Smooth muscle cell (in vitro differentiated cells): ENCODE measurements around the gene RYR2. TPM values are rescaled to one million over a fixed set of nuclear protein-coding genes. Genes with fewer than 3 reads are reported as not detected.

Experiments used
- DNase-seq: peaks from one replicate; lab custom pipeline; 2025; ENCODE audit not compliant: unreplicated experiment; lab: John Stamatoyannopoulos, UW
- H2AFZ ChIP-seq: fragments of 200-600 bp; sonication (generic); 2 replicates; pipeline ENCODE4 v1.6.0; 2016; ENCODE audit warnings: antibody characterized with exemption, low read depth, mild to moderate bottlenecking
- H3F3A ChIP-seq: fragments of 200-600 bp; sonication (generic); 2 replicates; pipeline ENCODE4 v1.6.0; 2017; ENCODE audit warnings: antibody characterized with exemption, low read depth
- H3K27ac ChIP-seq: fragments of 200-600 bp; sonication (generic); 2 replicates; pipeline ENCODE4 v1.5.1; 2016; ENCODE audit warnings: low read depth, mild to moderate bottlenecking
- H3K27me3 ChIP-seq: fragments of 200-600 bp; sonication (generic); 2 replicates; pipeline ENCODE4 v1.6.1; 2016; ENCODE audit warnings: low read depth, mild to moderate bottlenecking
- H3K36me3 ChIP-seq: fragments of 200-600 bp; sonication (generic); 2 replicates; pipeline ENCODE4 v1.5.1; 2016; ENCODE audit warnings: low read depth
- H3K4me1 ChIP-seq: fragments of 200-600 bp; sonication (generic); 2 replicates; pipeline ENCODE4 v1.5.1; 2016; ENCODE audit warnings: low read depth
- H3K4me2 ChIP-seq: fragments of 200-600 bp; sonication (generic); 2 replicates; pipeline ENCODE4 v1.6.0; 2016; ENCODE audit warnings: mild to moderate bottlenecking
- H3K4me3 ChIP-seq: fragments of 200-600 bp; sonication (generic); 2 replicates; pipeline ENCODE4 v1.5.1; 2016; ENCODE audit warnings: mild to moderate bottlenecking
- H3K79me2 ChIP-seq: fragments of 200-600 bp; sonication (generic); 2 replicates; pipeline ENCODE4 v1.6.0; 2016; ENCODE audit warnings: low read depth, mild to moderate bottlenecking
- H3K9ac ChIP-seq: fragments of 200-600 bp; sonication (generic); 2 replicates; pipeline ENCODE4 v1.6.0; 2016; ENCODE audit warnings: low read depth
- H3K9me3 ChIP-seq: fragments of 200-600 bp; sonication (generic); replicated peaks from 2 replicates; pipeline ENCODE4 v1.5.1; 2016; ENCODE audit warnings: low read depth
- H4K20me1 ChIP-seq: fragments of 200-600 bp; sonication (generic); 2 replicates; pipeline ENCODE4 v1.6.0; 2016; ENCODE audit warnings: low read depth
- CTCF ChIP-seq: fragments of 200-600 bp; sonication (generic); IDR thresholded peaks from 2 replicates; pipeline ENCODE4 v1.5.1; 2017; ENCODE audit warnings: borderline replicate concordance, mild to moderate bottlenecking, antibody characterized with exemption; ENCODE audit not compliant: insufficient read depth, poor library complexity, severe bottlenecking
- WGBS: methylation state at CpG from one replicate; pipeline ENCODE4 v1.1.7; 2016; ENCODE audit warnings: low lambda C conversion rate; 5-methylcytosine and 5-hydroxymethylcytosine counted together
- polyA plus RNA-seq: library from polyadenylated mRNA; unstranded; fragments of >200 nt; fragmentation: Nextera tagmentation; extraction: Ambion mirVana; gene quantifications from 2 replicates; pipeline ENCODE4 v1.2.1, GENCODE V29; 2016
- total RNA-seq: library from RNA; depleted of rRNA; stranded (reverse); fragments of >200 nt; gene quantifications from 2 replicates; pipeline ENCODE4 v1.2.3, GENCODE V29; 2014

Gene RYR2
- total and polyA plus RNA-seq, 2 experiments from 2014 or later, result 0.09 TPM; not detected in 1

GRCh38 chr1:237684236-237684635 lies 642.3 kb downstream of the RYR2 start:
- Histone ChIP-seq H3K4me2 (no peak overlapping the region), H3K79me2 (no peaks in the 10 kb centered on the region), H3K27ac (no peak overlapping the region), H3K9ac (no peak overlapping the region), H3K9me3 (no peaks in the 10 kb centered on the region), H3K4me3 (no peak overlapping the region), H3K36me3 (no peaks in the 10 kb centered on the region), H3F3A (no peaks in the 10 kb centered on the region), H4K20me1 (no peaks in the 10 kb centered on the region), H2AFZ (no peak overlapping the region), H3K27me3 (no peaks in the 10 kb centered on the region), H3K4me1 (no peaks in the 10 kb centered on the region)
- 93% methylated on average over 6 of the region's 6 CpGs for WGBS
- no peak for TF ChIP-seq CTCF
- DNase-seq, result no peak

GRCh38 chr1:237685551-237685950 lies 643.6 kb downstream of the RYR2 start:
- Histone ChIP-seq H3K27ac (no peak overlapping the region), H3K36me3 (no peaks in the 10 kb centered on the region), H3K27me3 (no peaks in the 10 kb centered on the region), H3K4me2 (no peak overlapping the region), H3K9ac (no peak overlapping the region), H3F3A (no peaks in the 10 kb centered on the region), H3K4me3 (no peak overlapping the region), H3K79me2 (no peaks in the 10 kb centered on the region), H2AFZ (no peak overlapping the region), H4K20me1 (no peaks in the 10 kb centered on the region), H3K4me1 (no peaks in the 10 kb centered on the region), H3K9me3 (no peaks in the 10 kb centered on the region)
- no peak for DNase-seq
- WGBS, result 24% methylated on average over 1 of the region's 1 CpG
- no peak for TF ChIP-seq CTCF

GRCh38 chr1:237687804-237688203 lies 645.8 kb downstream of the RYR2 start:
- no peaks in the 10 kb centered on the region for H4K20me1 ChIP-seq
- H3K79me2 ChIP-seq, result no peaks in the 10 kb centered on the region
- no peak overlapping the region for H3K4me3 ChIP-seq
- no peak overlapping the region for H3K27ac ChIP-seq
- H3K9ac ChIP-seq, result no peak overlapping the region
- DNase-seq, result no peak
- H2AFZ ChIP-seq, result no peak overlapping the region
- H3K4me1 ChIP-seq, result no peaks in the 10 kb centered on the region
- WGBS, result 92% methylated on average over 5 of the region's 5 CpGs
- no peaks in the 10 kb centered on the region for H3K27me3 ChIP-seq
- H3F3A ChIP-seq, result no peaks in the 10 kb centered on the region
- H3K4me2 ChIP-seq, result no peak overlapping the region
- no peaks in the 10 kb centered on the region for H3K36me3 ChIP-seq
- H3K9me3 ChIP-seq, result no peaks in the 10 kb centered on the region
- TF ChIP-seq CTCF, result no peak

GRCh38 chr1:237690656-237691055 lies 648.7 kb downstream of the RYR2 start:
- Histone ChIP-seq H3K27ac (no peak overlapping the region), H3K4me1 (no peaks in the 10 kb centered on the region), H3K9me3 (no peaks in the 10 kb centered on the region), H2AFZ (no peak overlapping the region), H4K20me1 (no peaks in the 10 kb centered on the region), H3K27me3 (no peaks in the 10 kb centered on the region), H3K36me3 (no peaks in the 10 kb centered on the region), H3F3A (no peaks in the 10 kb centered on the region), H3K79me2 (no peaks in the 10 kb centered on the region), H3K4me2 (no peak overlapping the region), H3K4me3 (no peak overlapping the region), H3K9ac (no peak overlapping the region)
- DNase-seq, result no peak
- 94% methylated on average over 2 of the region's 2 CpGs for WGBS
- TF ChIP-seq CTCF, result no peak
